Tibial nerve (tissue), 3 donors: ENCODE data around the gene TULP4.

ENCODE experiments used
- CTCF ChIP-seq, 5 experiments: fragments of 200-600 bp in 3 of 5; fragments of 450-650 bp in 2 of 5; sonication (generic) in 3 of 5; IDR thresholded peaks; one replicate each; pipeline ENCODE4 v1.5.1; 2016 to 2019; ENCODE audit warnings: antibody characterized with exemption in 5 of 5, mild to moderate bottlenecking in 3 of 5, moderate library complexity in 2 of 5
- POLR2A ChIP-seq, 2 donors: fragments of 450-650 bp; IDR thresholded peaks; one replicate each; pipeline ENCODE4 v1.6.1; 2017; ENCODE audit warnings: antibody characterized with exemption in 2 of 2, mild to moderate bottlenecking in 2 of 2, moderate library complexity in 2 of 2

- TF ChIP-seq CTCF (IDR thresholded peaks at IDR 0.05) (no peak), POLR2A (IDR thresholded peaks at IDR 0.05) (no peak)
Observed at GRCh38 chr6:158418501-158418900, 106.2 kb downstream of the TULP4 start.
